ENCODE measurements around the gene GPC5. TPM values are rescaled to one million over a fixed set of nuclear protein-coding genes. Genes with fewer than 3 reads are reported as not detected.

The GPC5 gene
- total RNA-seq, 4 donors from 2014 or later, result 0.74 to 1.1 TPM; not detected in 2

GRCh38 chr13:91397595-91397994, 826 bp upstream of the GPC5 start:
- TF ChIP-seq, protein P1, sequence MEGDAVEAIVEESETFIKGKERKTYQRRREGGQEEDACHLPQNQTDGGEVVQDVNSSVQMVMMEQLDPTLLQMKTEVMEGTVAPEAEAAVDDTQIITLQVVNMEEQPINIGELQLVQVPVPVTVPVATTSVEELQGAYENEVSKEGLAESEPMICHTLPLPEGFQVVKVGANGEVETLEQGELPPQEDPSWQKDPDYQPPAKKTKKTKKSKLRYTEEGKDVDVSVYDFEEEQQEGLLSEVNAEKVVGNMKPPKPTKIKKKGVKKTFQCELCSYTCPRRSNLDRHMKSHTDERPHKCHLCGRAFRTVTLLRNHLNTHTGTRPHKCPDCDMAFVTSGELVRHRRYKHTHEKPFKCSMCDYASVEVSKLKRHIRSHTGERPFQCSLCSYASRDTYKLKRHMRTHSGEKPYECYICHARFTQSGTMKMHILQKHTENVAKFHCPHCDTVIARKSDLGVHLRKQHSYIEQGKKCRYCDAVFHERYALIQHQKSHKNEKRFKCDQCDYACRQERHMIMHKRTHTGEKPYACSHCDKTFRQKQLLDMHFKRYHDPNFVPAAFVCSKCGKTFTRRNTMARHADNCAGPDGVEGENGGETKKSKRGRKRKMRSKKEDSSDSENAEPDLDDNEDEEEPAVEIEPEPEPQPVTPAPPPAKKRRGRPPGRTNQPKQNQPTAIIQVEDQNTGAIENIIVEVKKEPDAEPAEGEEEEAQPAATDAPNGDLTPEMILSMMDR (IDR thresholded peaks at IDR 0.05), result no peak
- ATAC-seq (ENCODE audit: low FRiP score) (no peak), DNase-seq (ENCODE audit: low spot score) (no peak)

- no peak for DNase-seq (ENCODE audit: low spot score)
- ATAC-seq (ENCODE audit: low FRiP score), result peak; percentile 19
- TF ChIP-seq, protein P1 (IDR thresholded peaks at IDR 0.05), result no peak
Observed at GRCh38 chr13:91399189-91400062, 1.0 kb downstream of the GPC5 start.

DNA sequence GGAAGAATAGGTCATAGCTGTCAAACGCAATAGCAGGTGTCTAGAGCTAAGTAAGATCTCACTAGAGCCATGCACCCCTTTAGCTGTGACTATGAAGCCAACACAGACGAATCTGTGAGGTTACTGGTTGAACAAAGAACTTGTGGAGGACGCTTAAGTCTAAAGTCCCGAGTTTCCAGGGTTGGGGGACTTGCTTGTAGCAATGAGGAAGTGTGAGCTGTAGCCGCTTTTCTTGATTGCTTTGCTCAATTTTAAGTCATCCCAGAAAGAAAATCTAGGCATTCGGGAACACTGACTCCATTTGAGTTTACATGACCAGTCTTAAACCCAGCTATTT, 1.6 kb downstream of the GPC5 start:
- ATAC-seq (ENCODE audit: low FRiP score) (no peak), DNase-seq (ENCODE audit: low spot score) (no peak)
- TF ChIP-seq, protein P1 (IDR thresholded peaks at IDR 0.05), result no peak

- TF ChIP-seq, protein P1 (IDR thresholded peaks at IDR 0.05), result no peak
Observed at GRCh38 chr13:91400671-91401070, 2.2 kb downstream of the GPC5 start.

DNA sequence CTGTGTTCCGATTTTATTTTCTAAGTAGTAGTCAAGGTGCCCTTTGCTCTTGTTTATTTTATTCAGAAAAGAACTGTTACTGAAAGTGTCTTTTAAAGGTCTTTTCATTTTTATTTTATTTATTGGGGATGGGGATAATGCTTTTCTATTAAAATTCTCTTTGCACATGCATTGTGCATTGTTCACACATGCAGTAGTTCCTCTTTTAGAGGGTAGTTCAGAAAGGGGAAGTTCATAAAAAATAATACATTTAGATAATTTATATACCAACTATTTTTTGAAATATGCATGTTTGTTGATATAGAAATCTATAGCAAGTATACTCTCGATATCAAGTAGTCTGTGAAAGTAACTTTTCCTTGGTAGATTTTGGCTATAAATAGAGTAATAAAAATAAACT, 3.5 kb downstream of the GPC5 start:
- DNase-seq (ENCODE audit: low spot score), result no peak
- TF ChIP-seq, protein P1 (IDR thresholded peaks at IDR 0.05), result no peak
- no peak for ATAC-seq (ENCODE audit: low FRiP score)

More at GRCh38 chr13:91400671-91401070, 2.2 kb downstream of the GPC5 start:
- no peak for ATAC-seq (ENCODE audit: low FRiP score)
- DNase-seq (ENCODE audit: low spot score), result no peak

DNA sequence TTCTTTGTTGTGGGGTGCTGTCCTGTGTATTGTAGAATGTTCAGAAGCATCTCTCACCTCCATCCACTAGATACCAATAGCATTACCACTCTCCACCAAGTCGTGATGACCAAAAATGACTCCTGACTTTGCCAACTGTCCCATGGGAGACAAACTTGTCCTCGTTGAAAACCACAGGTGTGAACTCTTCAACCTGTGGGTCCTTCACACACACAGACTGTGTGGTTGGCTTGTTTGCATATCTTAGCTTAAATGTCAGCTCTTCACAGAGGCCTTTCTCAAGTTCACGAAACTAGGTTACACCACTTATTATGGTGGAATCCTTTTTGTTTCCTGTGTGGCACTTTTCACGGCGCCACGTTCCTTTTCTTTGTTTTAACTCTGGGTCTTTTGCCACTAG, 6.8 kb downstream of the GPC5 start:
- no peak for DNase-seq (ENCODE audit: low spot score)

More for the DNA sequence above, 6.8 kb downstream of the GPC5 start:
- TF ChIP-seq, protein P1 (IDR thresholded peaks at IDR 0.05), result no peak
- ATAC-seq (ENCODE audit: low FRiP score), result no peak
